Thymus (tissue), 11 donors: Measurements from ENCODE around the gene PLCB1. TPM values are rescaled to one million over a fixed set of nuclear protein-coding genes. Genes with fewer than 3 reads are reported as not detected.
"Not testable (repeated sequence)": the region's sequence is repeated elsewhere in the genome, so short reads cannot be mapped to it uniquely, and the experiment has no call there.

Experiments used
- DNase-seq, 9 donors: peaks; one replicate each; pipeline ENCODE4 v3.0.0-alpha.2; 2013; ENCODE audit warnings: low spot score in 9 of 9, low read depth in 6 of 9, missing footprints in 1 of 9
- H3K27ac ChIP-seq, 2 donors: one replicate each; pipeline ENCODE4 v1.5.1; 2013; ENCODE audit warnings: control low read depth in 1 of 2, low read depth in 1 of 2, low read length in 1 of 2, mild to moderate bottlenecking in 1 of 2, moderate library complexity in 1 of 2
- H3K27me3 ChIP-seq, 2 donors: one replicate each; pipeline ENCODE4 v1.5.1; 2013; ENCODE audit warnings: low read length in 1 of 2; ENCODE audit not compliant: control insufficient read depth in 2 of 2, insufficient read depth in 1 of 2
- H3K36me3 ChIP-seq, 2 donors: one replicate each; pipeline ENCODE4 v1.5.1; 2013; ENCODE audit warnings: low read length in 1 of 2, mild to moderate bottlenecking in 1 of 2, moderate library complexity in 1 of 2; ENCODE audit not compliant: control insufficient read depth in 2 of 2, insufficient read depth in 2 of 2
- H3K4me1 ChIP-seq, 2 donors: one replicate each; pipeline ENCODE4 v1.5.1; 2013; ENCODE audit warnings: low read length in 2 of 2; ENCODE audit not compliant: control insufficient read depth in 2 of 2, insufficient read depth in 2 of 2
- H3K4me3 ChIP-seq, 2 donors: one replicate each; pipeline ENCODE4 v1.5.1; 2013; ENCODE audit warnings: low read length in 2 of 2, control low read depth in 1 of 2, mild to moderate bottlenecking in 1 of 2
- H3K9me3 ChIP-seq, 2 donors: one replicate each; pipeline ENCODE4 v1.5.1; 2013; ENCODE audit warnings: low read length in 1 of 2, mild to moderate bottlenecking in 1 of 2; ENCODE audit not compliant: control insufficient read depth in 2 of 2, insufficient read depth in 1 of 2
- WGBS: extraction: QIAGEN DNeasy Blood & Tissue Kit; methylation state at CpG from one replicate; pipeline ENCODE4 v1.1.7; 2013; 5-methylcytosine and 5-hydroxymethylcytosine counted together
- polyA plus RNA-seq: library from polyadenylated mRNA; stranded (reverse); fragments of 200-250 nt; gene quantifications from one replicate; pipeline ENCODE4 v1.2.3, GENCODE V29; 2013
- total RNA-seq: library from RNA; stranded (reverse); fragments of 120-200 nt; gene quantifications from one replicate; pipeline ENCODE4 v1.2.4, GENCODE V29; 2013
- donor health status: healthy.

PLCB1 gene
- total and polyA plus RNA-seq, 2 donors = 4.1 to 4.7 TPM

DNA sequence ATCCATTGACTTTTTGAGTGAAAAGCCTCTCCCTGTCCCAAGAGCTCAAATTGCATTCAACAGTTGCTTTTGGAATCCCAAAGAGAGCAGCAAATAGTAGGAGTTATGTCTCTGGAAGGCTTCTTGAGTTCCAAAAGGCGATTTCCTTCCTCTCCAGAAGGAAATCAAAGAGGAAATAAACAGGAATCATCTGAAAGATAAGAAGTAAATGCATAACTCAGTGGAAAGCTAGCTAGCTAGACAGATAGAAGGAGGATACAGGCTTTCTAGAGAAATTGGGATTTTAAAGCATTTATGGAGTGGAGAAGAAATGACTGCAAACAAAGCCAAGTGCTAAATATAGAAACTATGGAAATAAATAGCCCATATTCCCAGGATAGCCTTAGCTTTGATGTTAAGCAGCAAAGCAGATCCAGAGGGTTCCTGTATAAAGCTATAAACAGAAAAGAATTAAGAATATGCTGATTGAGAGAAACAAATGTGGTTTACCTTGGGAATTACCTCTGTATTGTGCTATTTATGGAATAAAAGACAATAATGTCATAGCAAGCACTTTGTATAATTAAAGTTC lies 214.7 kb downstream of the PLCB1 start:
- H3K27me3 ChIP-seq = no peaks in the 10 kb centered on the region
- no peak for DNase-seq
- WGBS = 94% methylated on average over 1 of the region's 1 CpG
- H3K9me3 ChIP-seq = no peaks in the 10 kb centered on the region
- H3K36me3 ChIP-seq = no peaks in the 10 kb centered on the region
- no peaks in the 10 kb centered on the region for H3K4me1 ChIP-seq
- no peak overlapping the region for H3K27ac ChIP-seq
- no peak overlapping the region for H3K4me3 ChIP-seq

DNA sequence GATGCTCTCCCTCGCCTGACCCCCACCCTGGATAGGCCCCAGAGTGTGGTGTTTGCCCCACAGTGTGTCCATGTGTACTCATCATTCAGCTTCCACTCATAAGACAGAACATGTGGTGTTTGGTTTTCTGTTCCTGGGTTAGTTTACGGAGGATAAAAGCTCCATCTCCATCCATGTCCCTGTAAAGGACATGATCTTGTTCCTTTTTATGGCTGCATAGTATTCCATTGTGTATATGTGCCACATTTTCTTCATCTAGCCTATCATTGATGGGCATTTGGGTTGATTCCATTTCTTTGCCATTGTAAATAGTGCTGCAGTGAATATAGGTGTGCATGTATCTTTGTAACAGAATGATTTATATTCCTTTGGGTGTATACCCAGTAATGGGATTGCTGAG lies 218.2 kb downstream of the PLCB1 start:
- not testable (repeated sequence) for H3K27ac ChIP-seq, H3K4me3 ChIP-seq, DNase-seq, H3K27me3 ChIP-seq, H3K9me3 ChIP-seq, H3K36me3 ChIP-seq, H3K4me1 ChIP-seq
- 99% methylated on average over 2 of the region's 2 CpGs for WGBS

DNA sequence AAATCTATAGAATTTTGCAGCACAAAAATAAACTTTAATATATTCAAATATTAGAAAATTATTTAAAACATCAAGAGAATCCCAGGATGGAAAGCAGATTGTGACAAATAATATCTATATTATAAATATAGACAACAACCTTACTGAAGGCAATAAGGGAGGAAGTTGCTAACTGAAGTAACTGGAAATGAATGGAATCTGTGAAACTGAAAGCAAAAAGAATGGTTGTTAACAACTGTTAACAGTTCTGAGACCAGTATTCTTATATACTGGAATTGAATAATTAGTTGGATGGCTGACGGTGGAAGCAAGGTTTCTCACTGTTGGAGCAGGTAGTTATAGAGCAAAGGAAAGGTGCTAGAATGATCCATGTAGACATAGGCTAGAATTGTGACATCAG lies 220.4 kb downstream of the PLCB1 start:
- no peak for DNase-seq
- WGBS = 90% methylated on average over 1 of the region's 1 CpG
- no peak overlapping the region for H3K27ac ChIP-seq

GRCh38 chr20:8353512-8353911 lies 221.4 kb downstream of the PLCB1 start:
- Histone ChIP-seq H3K4me3 (no peak overlapping the region), H3K27ac (no peak overlapping the region), H3K4me1 (no peaks in the 10 kb centered on the region), H3K36me3 (no peaks in the 10 kb centered on the region), H3K27me3 (no peaks in the 10 kb centered on the region), H3K9me3 (no peaks in the 10 kb centered on the region)
- WGBS = 97% methylated on average over 2 of the region's 2 CpGs
- no peak for DNase-seq

More for the DNA sequence above, 220.4 kb downstream of the PLCB1 start:
- Histone ChIP-seq H3K36me3 (no peaks in the 10 kb centered on the region), H3K27me3 (no peaks in the 10 kb centered on the region), H3K4me1 (no peaks in the 10 kb centered on the region), H3K9me3 (no peaks in the 10 kb centered on the region), H3K4me3 (no peak overlapping the region)

DNA sequence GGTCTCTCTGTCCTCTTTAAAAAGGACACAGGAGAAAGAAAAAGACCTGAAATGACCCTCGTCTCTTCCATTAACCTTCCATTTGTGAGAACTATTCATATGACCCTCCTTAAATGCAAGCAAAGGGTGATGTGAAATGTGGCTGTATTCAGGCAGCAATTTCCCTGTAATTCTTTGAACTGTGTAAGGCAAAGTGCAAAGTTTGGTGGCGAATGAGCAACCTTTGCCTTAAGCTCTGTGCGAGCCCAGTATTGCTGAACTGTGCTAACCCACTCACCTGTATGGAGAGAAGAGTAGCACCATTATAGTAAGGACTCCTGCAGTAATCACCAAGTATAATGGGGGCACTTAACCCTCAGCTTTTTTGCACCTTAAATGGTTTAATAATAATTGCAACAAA lies 223.4 kb downstream of the PLCB1 start:
- Histone ChIP-seq H3K27me3 (no peaks in the 10 kb centered on the region), H3K4me3 (no peak overlapping the region), H3K9me3 (no peaks in the 10 kb centered on the region), H3K27ac (no peak overlapping the region), H3K36me3 (no peaks in the 10 kb centered on the region), H3K4me1 (no peaks in the 10 kb centered on the region)
- 99% methylated on average over 3 of the region's 3 CpGs for WGBS
- DNase-seq = no peak

- Histone ChIP-seq H3K4me3 (no peak overlapping the region), H3K4me1 (no peaks in the 10 kb centered on the region), H3K27me3 (no peaks in the 10 kb centered on the region), H3K27ac (no peak overlapping the region), H3K9me3 (no peaks in the 10 kb centered on the region), H3K36me3 (no peaks in the 10 kb centered on the region)
- WGBS = 77% methylated on average over 2 of the region's 2 CpGs
- DNase-seq = no peak
These were observed 224.7 kb downstream of the PLCB1 start for GRCh38 chr20:8356806-8357205.

GRCh38 chr20:8357703-8358102 lies 225.6 kb downstream of the PLCB1 start:
- 79% methylated on average over 2 of the region's 2 CpGs for WGBS
- Histone ChIP-seq H3K36me3 (no peaks in the 10 kb centered on the region), H3K9me3 (no peaks in the 10 kb centered on the region), H3K27me3 (no peaks in the 10 kb centered on the region), H3K27ac (no peak overlapping the region), H3K4me3 (no peak overlapping the region), H3K4me1 (no peaks in the 10 kb centered on the region)
- DNase-seq = no peak

- H3K27me3 ChIP-seq = no peaks in the 10 kb centered on the region
- DNase-seq = peak in 1 of 9 donors; percentile 20
- H3K4me3 ChIP-seq = no peak overlapping the region
- H3K36me3 ChIP-seq = no peaks in the 10 kb centered on the region
- no peak overlapping the region for H3K27ac ChIP-seq
- no peaks in the 10 kb centered on the region for H3K9me3 ChIP-seq
- H3K4me1 ChIP-seq = no peaks in the 10 kb centered on the region
- 56% methylated on average over 2 of the region's 2 CpGs for WGBS
These were observed 228.0 kb downstream of the PLCB1 start for GRCh38 chr20:8360035-8360434.

DNA sequence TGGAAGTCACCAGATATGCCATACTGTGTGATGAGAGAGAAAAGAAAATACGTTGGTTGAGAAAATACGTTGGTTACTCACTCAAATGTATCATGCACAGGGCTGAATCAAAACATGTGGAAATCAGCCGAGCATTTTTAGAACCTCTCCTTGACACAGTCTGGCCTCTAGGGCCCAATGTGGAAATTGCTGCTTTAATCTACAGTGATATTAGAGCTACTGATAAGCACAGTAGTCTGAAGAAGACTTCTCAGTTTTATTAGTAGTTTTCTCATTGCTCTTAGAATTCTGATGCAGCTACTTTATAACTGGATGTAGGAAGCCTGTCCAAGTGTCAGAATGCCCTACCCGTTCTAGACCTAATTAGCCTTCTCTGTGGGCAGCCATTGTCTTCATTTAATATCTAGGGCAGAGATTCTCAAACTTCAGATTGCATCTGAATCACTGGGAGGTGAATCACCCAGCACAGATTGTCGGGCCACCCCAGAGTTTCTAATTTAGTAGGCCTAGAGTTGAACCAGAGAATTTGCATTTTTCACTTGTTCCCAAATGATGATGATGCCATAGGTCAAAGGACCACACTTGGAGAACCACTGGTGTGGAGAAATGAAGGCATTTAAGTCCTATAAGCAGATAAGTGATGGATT lies 229.1 kb downstream of the PLCB1 start:
- Histone ChIP-seq H3K4me1 (no peaks in the 10 kb centered on the region), H3K9me3 (no peaks in the 10 kb centered on the region), H3K4me3 (no peak overlapping the region), H3K36me3 (no peaks in the 10 kb centered on the region), H3K27ac (no peak overlapping the region), H3K27me3 (no peaks in the 10 kb centered on the region)
- 91% methylated on average over 5 of the region's 5 CpGs for WGBS
- no peak for DNase-seq
